ENCODE measurements around the gene CTIF.
A peak's percentile ranks its signal among the peaks of the same experiment; 100 is the strongest.

The CTIF gene

GRCh38 chr18:48773821-48774220 is 235.0 kb downstream of the CTIF start:
- DNase-seq (ENCODE audit: insufficient read length, low spot score) (no peak), FAIRE-seq (no peak)
- TF ChIP-seq CTCF (IDR thresholded peaks at IDR 0.05; ENCODE audit: insufficient read depth, missing control alignments) = no peak

GRCh38 chr18:48774941-48775340 is 236.1 kb downstream of the CTIF start:
- no peak for TF ChIP-seq CTCF (IDR thresholded peaks at IDR 0.05; ENCODE audit: insufficient read depth, missing control alignments)
- no peak for DNase-seq (ENCODE audit: insufficient read length, low spot score)
- no peak for FAIRE-seq

- FAIRE-seq (no peak), DNase-seq (ENCODE audit: insufficient read length, low spot score) (no peak)
- no peak for TF ChIP-seq CTCF (IDR thresholded peaks at IDR 0.05; ENCODE audit: insufficient read depth, missing control alignments)
Measured at GRCh38 chr18:48775372-48776155, 236.7 kb downstream of the CTIF start.

- TF ChIP-seq CTCF (IDR thresholded peaks at IDR 0.05; ENCODE audit: insufficient read depth, missing control alignments) = no peak
- DNase-seq (ENCODE audit: insufficient read length, low spot score) (no peak), FAIRE-seq (no peak)
Measured at GRCh38 chr18:48776156-48776555, 237.3 kb downstream of the CTIF start.

GRCh38 chr18:48776641-48777025 is 237.8 kb downstream of the CTIF start:
- no peak for TF ChIP-seq CTCF (IDR thresholded peaks at IDR 0.05; ENCODE audit: insufficient read depth, missing control alignments)
- FAIRE-seq (no peak), DNase-seq (ENCODE audit: insufficient read length, low spot score) (no peak)

GRCh38 chr18:48777026-48777743 is 238.4 kb downstream of the CTIF start:
- DNase-seq (ENCODE audit: insufficient read length, low spot score) (peak; percentile 95), FAIRE-seq (no peak)
- TF ChIP-seq CTCF (IDR thresholded peaks at IDR 0.05; ENCODE audit: insufficient read depth, missing control alignments) = peak; percentile 73

GRCh38 chr18:48777744-48778116 is 238.9 kb downstream of the CTIF start:
- FAIRE-seq (no peak), DNase-seq (ENCODE audit: insufficient read length, low spot score) (no peak)
- TF ChIP-seq CTCF (IDR thresholded peaks at IDR 0.05; ENCODE audit: insufficient read depth, missing control alignments) = no peak
